ENCODE measurements around the gene FKBP1A.

DNA sequence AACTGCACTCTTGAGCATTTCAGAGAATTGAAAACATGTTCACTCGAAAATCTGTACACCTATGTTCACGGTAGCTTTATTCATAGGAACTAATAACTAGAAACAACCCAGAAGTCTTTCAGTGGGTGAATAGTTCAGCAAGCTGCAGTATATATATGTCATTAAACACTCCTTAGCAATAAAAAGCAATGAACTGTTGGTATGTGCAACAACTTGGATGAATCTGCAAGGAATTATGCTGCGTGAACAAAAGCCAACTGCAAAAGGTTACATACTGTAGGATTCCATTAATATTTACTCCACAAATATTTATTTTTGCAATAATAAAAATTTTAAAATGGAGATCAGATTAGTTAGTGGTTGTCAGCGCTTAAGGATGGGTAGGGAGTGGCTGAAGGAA is 22.1 kb upstream of the FKBP1A start:
- TF ChIP-seq, protein P1, sequence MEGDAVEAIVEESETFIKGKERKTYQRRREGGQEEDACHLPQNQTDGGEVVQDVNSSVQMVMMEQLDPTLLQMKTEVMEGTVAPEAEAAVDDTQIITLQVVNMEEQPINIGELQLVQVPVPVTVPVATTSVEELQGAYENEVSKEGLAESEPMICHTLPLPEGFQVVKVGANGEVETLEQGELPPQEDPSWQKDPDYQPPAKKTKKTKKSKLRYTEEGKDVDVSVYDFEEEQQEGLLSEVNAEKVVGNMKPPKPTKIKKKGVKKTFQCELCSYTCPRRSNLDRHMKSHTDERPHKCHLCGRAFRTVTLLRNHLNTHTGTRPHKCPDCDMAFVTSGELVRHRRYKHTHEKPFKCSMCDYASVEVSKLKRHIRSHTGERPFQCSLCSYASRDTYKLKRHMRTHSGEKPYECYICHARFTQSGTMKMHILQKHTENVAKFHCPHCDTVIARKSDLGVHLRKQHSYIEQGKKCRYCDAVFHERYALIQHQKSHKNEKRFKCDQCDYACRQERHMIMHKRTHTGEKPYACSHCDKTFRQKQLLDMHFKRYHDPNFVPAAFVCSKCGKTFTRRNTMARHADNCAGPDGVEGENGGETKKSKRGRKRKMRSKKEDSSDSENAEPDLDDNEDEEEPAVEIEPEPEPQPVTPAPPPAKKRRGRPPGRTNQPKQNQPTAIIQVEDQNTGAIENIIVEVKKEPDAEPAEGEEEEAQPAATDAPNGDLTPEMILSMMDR (IDR thresholded peaks at IDR 0.05), result no peak
- TF ChIP-seq POLR2A (IDR thresholded peaks at IDR 0.05), result no peak

All from testis (tissue), 2 donors.